ENCODE results near the gene GALNT13.

The GALNT13 gene

DNA sequence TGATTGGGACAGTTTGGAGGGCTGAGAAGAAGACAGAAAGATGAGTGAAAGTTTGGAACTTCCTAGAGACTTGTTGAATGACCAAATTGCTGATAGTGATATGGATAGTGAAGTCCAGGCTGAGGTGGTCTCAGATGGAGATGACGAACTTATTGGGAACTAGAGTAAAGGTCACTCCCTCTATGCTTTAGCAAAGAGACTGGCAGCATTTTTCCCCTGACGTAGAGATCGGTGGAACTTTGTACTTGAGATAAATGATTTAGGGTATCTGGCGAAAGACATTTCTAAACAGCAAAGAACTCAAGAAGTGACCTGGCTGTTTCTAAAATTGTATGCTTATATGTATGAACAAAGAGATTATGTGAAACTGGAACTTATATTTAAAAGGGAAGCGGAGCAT lies 605.6 kb downstream of the GALNT13 start:
- ChIA-PET CTCF (no interaction called here), POLR2A (no interaction called here)
- H3K4me3 ChIP-seq (ENCODE audit: low read depth, low read length) = no peak overlapping the region
- DNase-seq (ENCODE audit: low read depth, low spot score) = no peak
- TF ChIP-seq, protein P1, sequence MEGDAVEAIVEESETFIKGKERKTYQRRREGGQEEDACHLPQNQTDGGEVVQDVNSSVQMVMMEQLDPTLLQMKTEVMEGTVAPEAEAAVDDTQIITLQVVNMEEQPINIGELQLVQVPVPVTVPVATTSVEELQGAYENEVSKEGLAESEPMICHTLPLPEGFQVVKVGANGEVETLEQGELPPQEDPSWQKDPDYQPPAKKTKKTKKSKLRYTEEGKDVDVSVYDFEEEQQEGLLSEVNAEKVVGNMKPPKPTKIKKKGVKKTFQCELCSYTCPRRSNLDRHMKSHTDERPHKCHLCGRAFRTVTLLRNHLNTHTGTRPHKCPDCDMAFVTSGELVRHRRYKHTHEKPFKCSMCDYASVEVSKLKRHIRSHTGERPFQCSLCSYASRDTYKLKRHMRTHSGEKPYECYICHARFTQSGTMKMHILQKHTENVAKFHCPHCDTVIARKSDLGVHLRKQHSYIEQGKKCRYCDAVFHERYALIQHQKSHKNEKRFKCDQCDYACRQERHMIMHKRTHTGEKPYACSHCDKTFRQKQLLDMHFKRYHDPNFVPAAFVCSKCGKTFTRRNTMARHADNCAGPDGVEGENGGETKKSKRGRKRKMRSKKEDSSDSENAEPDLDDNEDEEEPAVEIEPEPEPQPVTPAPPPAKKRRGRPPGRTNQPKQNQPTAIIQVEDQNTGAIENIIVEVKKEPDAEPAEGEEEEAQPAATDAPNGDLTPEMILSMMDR (IDR thresholded peaks at IDR 0.05; ENCODE audit: insufficient read depth, low read length, missing control alignments) = no peak

DNA sequence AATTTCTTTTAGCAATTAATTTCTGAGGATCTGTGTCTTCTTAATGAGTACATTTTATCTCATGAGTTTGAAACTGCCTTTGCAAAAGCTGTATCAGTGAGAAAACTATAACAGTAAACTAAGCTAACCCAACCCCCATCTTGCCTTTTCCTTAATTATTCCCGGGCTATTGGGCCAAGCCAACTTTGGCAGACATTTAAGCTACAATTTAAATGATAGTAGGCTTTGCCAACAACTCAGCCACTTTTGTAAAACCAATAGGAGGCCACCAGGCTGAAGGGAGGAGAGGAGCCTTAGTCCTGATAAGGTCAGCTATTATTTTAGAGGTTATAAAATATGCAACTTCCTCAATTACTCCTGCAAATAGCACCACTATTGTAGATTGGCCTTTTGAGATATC lies 608.8 kb downstream of the GALNT13 start:
- H3K4me3 ChIP-seq (ENCODE audit: low read depth, low read length) = no peak overlapping the region
- CTCF ChIA-PET = no interaction called here
- DNase-seq (ENCODE audit: low read depth, low spot score) = no peak
- POLR2A ChIA-PET = no interaction called here
- TF ChIP-seq, protein P1 (IDR thresholded peaks at IDR 0.05; ENCODE audit: insufficient read depth, low read length, missing control alignments) = no peak

DNA sequence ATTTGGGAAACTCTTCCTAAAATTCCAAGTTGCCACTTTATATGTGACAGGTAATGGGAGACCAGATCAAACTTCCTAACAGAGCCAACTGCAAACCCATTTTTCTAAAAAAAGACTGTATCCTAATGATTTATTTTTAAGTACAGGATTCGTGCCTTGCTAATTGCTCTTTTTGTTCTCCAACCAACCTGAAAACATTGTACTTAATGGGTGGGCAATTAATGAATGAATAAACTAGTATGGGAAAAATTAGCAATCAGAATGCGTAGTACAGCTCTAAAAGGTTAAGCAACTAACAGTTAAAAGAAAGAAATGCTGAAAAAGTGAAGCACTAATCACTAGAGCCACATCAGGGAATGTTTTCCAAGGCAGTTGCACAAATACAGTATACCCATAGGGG lies 609.6 kb downstream of the GALNT13 start:
- DNase-seq (ENCODE audit: low read depth, low spot score) = no peak
- H3K4me3 ChIP-seq (ENCODE audit: low read depth, low read length) = no peak overlapping the region
- TF ChIP-seq, protein P1 (IDR thresholded peaks at IDR 0.05; ENCODE audit: insufficient read depth, low read length, missing control alignments) = no peak
- ChIA-PET POLR2A (no interaction called here), CTCF (no interaction called here)

DNA sequence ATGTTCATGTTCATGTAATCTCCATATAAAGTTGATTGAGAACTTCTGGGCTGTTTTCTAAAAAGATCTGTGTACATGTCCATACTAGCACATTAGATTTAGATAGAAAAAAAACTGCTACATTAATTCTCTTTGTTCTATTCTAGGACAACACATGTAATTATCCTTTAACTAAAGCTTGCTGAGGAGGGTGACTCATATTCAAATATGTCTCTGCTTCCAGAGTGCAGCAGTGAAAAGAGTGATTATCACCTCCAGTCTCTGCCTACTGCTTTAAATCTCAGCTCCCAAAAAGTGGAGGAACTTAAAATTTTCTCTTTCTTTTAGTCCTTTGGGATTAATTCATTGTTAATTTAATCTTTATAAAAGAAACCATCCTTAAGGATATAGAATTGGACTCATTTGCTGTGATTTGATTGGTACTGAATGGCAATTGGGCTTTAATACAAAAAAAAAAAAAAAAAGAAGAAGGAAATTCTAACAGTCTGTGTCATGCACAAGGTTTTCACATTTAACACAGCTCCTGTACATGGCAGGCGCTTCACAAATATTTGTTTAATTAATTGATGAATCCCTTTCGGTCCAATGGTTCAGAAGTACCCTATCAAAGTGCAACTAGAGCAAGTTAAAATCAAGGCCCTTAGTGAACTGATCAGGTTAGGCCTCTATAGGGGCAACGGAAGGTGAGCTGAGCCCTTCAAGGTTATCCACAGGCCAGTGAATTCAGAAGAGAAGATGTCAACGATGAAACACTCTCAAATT lies 612.8 kb downstream of the GALNT13 start:
- no peak overlapping the region for H3K4me3 ChIP-seq (ENCODE audit: low read depth, low read length)
- TF ChIP-seq, protein P1 (IDR thresholded peaks at IDR 0.05; ENCODE audit: insufficient read depth, low read length, missing control alignments) = no peak
- CTCF ChIA-PET = no interaction called here
- DNase-seq (ENCODE audit: low read depth, low spot score) = no peak
- POLR2A ChIA-PET = no interaction called here

DNA sequence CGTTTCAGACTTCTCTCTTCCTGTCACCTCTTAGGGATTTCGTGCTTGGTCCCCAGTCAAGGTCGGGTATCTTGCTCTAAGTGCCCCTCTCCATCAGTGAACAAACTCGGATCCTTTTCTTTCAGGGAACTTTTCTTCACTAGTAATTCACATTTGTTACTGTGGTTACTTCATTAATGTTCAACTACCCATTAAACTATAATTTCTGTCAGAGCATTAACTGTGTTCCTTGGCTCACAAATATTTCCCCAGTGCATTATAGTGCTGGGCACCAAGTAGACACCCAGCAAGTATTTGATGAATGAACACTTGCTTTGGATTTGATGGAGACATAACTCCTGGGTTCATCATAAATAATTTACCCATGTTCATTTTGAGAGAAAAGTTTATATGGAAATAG lies 617.1 kb downstream of the GALNT13 start:
- no peak for DNase-seq (ENCODE audit: low read depth, low spot score)
- H3K4me3 ChIP-seq (ENCODE audit: low read depth, low read length) = no peak overlapping the region
- ChIA-PET CTCF (no interaction called here), POLR2A (no interaction called here)
- TF ChIP-seq, protein P1 (IDR thresholded peaks at IDR 0.05; ENCODE audit: insufficient read depth, low read length, missing control alignments) = no peak

DNA sequence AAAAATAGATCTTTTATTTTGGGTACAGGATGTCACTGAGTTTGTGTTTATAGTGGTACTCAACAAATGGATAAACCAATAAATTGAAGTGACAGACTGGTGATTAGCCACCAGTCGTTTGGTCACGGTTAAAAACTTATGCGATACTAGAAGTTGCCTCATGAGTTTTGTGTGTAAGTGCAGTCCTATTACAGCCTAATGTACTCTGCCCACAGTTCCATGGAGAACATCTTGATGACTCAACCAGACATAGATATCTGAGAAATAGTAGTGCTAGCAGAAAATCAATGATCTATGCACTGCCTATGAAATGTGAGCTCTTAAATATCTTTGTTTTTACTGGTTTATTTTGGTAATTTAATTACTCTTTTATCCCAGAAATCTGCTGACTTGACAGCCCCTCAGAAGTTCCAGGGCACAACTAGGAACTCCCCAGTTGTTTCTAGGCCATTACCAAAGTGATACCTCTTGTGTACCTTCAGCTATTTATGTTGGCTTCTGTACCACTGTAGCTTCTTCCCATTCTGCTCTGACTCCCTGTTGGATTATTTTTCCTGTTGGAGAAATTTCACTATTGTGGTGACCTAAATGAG lies 617.6 kb downstream of the GALNT13 start:
- no peak overlapping the region for H3K4me3 ChIP-seq (ENCODE audit: low read depth, low read length)
- ChIA-PET POLR2A (no interaction called here), CTCF (no interaction called here)
- no peak for DNase-seq (ENCODE audit: low read depth, low spot score)
- TF ChIP-seq, protein P1 (IDR thresholded peaks at IDR 0.05; ENCODE audit: insufficient read depth, low read length, missing control alignments) = no peak
